Neural cell (in vitro differentiated cells): ENCODE measurements around the gene UBAP2L. TPM values are rescaled to one million over a fixed set of nuclear protein-coding genes. Genes with fewer than 3 reads are reported as not detected.

Source experiments
- H2AFZ ChIP-seq: fragments of 200-600, 300-800 bp; sonication (generic), shearing (Covaris generic); 2 replicates; pipeline ENCODE4 v1.6.0; 2014; ENCODE audit warnings: low read depth, mild to moderate bottlenecking, antibody characterized with exemption, low read length, moderate library complexity
- H3F3A ChIP-seq: fragments of 200-600 bp; shearing (Covaris generic); 2 replicates; pipeline ENCODE4 v1.6.1; 2016; ENCODE audit warnings: mild to moderate bottlenecking, moderate library complexity, mixed read lengths, antibody characterized with exemption, low read length; ENCODE audit not compliant: insufficient read depth, poor library complexity, severe bottlenecking
- H3K27ac ChIP-seq: fragments of 200-600, 300-800 bp; sonication (generic), shearing (Covaris generic); 2 replicates; pipeline ENCODE4 v1.5.1; 2014; ENCODE audit warnings: mild to moderate bottlenecking, low read length, moderate library complexity
- H3K27me3 ChIP-seq: fragments of 300-800, 200-600 bp; sonication (generic), shearing (Covaris generic); 2 replicates; pipeline ENCODE4 v1.6.0; 2014; ENCODE audit warnings: mild to moderate bottlenecking, low read depth, low read length, moderate library complexity; ENCODE audit not compliant: insufficient read depth
- H3K36me3 ChIP-seq: fragments of 300-800, 200-600 bp; sonication (generic), shearing (Covaris generic); 2 replicates; pipeline ENCODE4 v1.5.1; 2014; ENCODE audit warnings: mild to moderate bottlenecking, antibody characterized with exemption, low read length, moderate library complexity; ENCODE audit not compliant: insufficient read depth
- H3K4me2 ChIP-seq: fragments of 300-800, 200-600 bp; sonication (generic), shearing (Covaris generic); 2 replicates; pipeline ENCODE4 v1.6.0; 2014; ENCODE audit warnings: mild to moderate bottlenecking, low read length
- H3K4me3 ChIP-seq: fragments of 300-800, 200-600 bp; sonication (generic), shearing (Covaris generic); 2 replicates; pipeline ENCODE4 v1.5.1; 2014; ENCODE audit warnings: mild to moderate bottlenecking, low read length, moderate library complexity
- H3K79me2 ChIP-seq: fragments of 200-600 bp; shearing (Covaris generic); replicated peaks from 2 replicates; pipeline ENCODE4 v1.6.0; 2014; ENCODE audit warnings: mild to moderate bottlenecking, low read length, moderate library complexity; ENCODE audit not compliant: insufficient read depth
- H3K9ac ChIP-seq: fragments of 300-800, 200-600 bp; sonication (generic), shearing (Covaris generic); 2 replicates; pipeline ENCODE4 v1.6.1; 2016; ENCODE audit warnings: mild to moderate bottlenecking, low read length, mixed read lengths
- H3K9me2 ChIP-seq: fragments of 200-600 bp; shearing (Covaris generic); 2 replicates; pipeline ENCODE4 v1.6.1; 2016; ENCODE audit warnings: mild to moderate bottlenecking, low read length, mixed read lengths; ENCODE audit not compliant: insufficient read depth
- H3K9me3 ChIP-seq: fragments of 200-600, 300-800 bp; sonication (generic), shearing (Covaris generic); 2 replicates; pipeline ENCODE4 v1.6.1; 2016; ENCODE audit warnings: mild to moderate bottlenecking, mixed run types, low read length, moderate library complexity, mixed read lengths
- H4K20me1 ChIP-seq: fragments of 200-600 bp; shearing (Covaris generic); 2 replicates; pipeline ENCODE4 v1.6.1; 2016; ENCODE audit warnings: mild to moderate bottlenecking, mixed run types; ENCODE audit not compliant: insufficient read depth
- CTCF ChIP-seq: fragments of 450-650 bp; IDR thresholded peaks from 2 replicates; pipeline ENCODE4 v1.5.1; 2014; ENCODE audit warnings: antibody characterized with exemption, mild to moderate bottlenecking, moderate library complexity; ENCODE audit not compliant: poor library complexity, severe bottlenecking
- EP300 ChIP-seq: fragments of 450-650 bp; conservative IDR thresholded peaks from 2 replicates; pipeline ENCODE4 v1.6.1; 2014; ENCODE audit warnings: antibody characterized with exemption, mild to moderate bottlenecking, moderate library complexity; ENCODE audit not compliant: poor library complexity, severe bottlenecking
- EZH2 ChIP-seq: fragments of 200-600, 300-800 bp; shearing (Covaris generic), sonication (generic); IDR thresholded peaks from 2 replicates; pipeline ENCODE4 v1.6.1; 2014; ENCODE audit warnings: antibody characterized with exemption, low read length, borderline replicate concordance, mild to moderate bottlenecking; ENCODE audit not compliant: insufficient read depth, poor library complexity, severe bottlenecking
- MXI1 ChIP-seq: fragments of 450-650 bp; conservative IDR thresholded peaks from 2 replicates; pipeline ENCODE4 v1.6.1; 2014; ENCODE audit warnings: antibody characterized with exemption, mild to moderate bottlenecking; ENCODE audit not compliant: poor library complexity, severe bottlenecking
- POLR2AphosphoS5 ChIP-seq: IDR thresholded peaks from 2 replicates; pipeline ENCODE4 v1.6.1; 2012
- RAD21 ChIP-seq: fragments of 450-650 bp; conservative IDR thresholded peaks from 2 replicates; pipeline ENCODE4 v1.6.1; 2014; ENCODE audit warnings: antibody characterized with exemption, mild to moderate bottlenecking, moderate library complexity
- REST ChIP-seq: IDR thresholded peaks from 2 replicates; pipeline ENCODE4 v1.6.1; 2012; ENCODE audit warnings: borderline replicate concordance
- SMC3 ChIP-seq: fragments of 450-650 bp; conservative IDR thresholded peaks from 2 replicates; pipeline ENCODE4 v1.6.1; 2014; ENCODE audit warnings: antibody characterized with exemption, mild to moderate bottlenecking, moderate library complexity; ENCODE audit not compliant: poor library complexity
- TAF1 ChIP-seq: IDR thresholded peaks from 2 replicates; pipeline ENCODE4 v1.6.1; 2012; ENCODE audit warnings: low read depth
- polyA plus RNA-seq: library from polyadenylated mRNA; depleted of rRNA; stranded (reverse); fragments of >200 nt; gene quantifications from 2 replicates; pipeline ENCODE4 v1.2.3, GENCODE V29; 2014

Gene UBAP2L
- polyA plus RNA-seq, 1 donor from 2014 or later = 44.7 TPM

DNA sequence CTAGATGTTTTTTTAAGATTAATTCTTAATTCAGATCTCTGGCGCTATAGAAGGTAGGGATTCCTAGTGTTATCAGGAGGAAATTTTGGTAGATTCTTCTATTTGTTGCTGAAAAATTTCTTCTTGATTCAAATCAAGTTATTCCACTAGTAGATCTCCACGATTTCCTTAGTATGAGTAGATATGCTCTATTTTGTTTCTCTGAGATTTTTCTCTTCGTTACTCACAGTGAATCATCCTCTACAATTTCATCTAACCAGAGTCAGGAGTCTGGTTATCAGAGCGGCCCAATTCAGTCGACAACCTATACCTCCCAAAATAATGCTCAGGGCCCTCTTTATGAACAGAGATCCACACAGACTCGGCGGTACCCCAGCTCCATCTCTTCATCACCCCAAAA is 32.9 kb downstream of the UBAP2L start:
- TF ChIP-seq TAF1 (no peak), EP300 (no peak), CTCF (no peak)
- peaks cover 11% of the 10 kb centered on the region for H3K36me3 ChIP-seq

GRCh38 chr1:154256686-154257085 is 35.9 kb downstream of the UBAP2L start:
- peaks cover 31% of the 10 kb centered on the region for H3K36me3 ChIP-seq

More for the DNA sequence above, 32.9 kb downstream of the UBAP2L start:
- no peaks in the 10 kb centered on the region for H4K20me1 ChIP-seq
- no peak overlapping the region for H2AFZ ChIP-seq
- H3K9me3 ChIP-seq = no peaks in the 10 kb centered on the region
- no peak overlapping the region for H3K9ac ChIP-seq
- no peaks in the 10 kb centered on the region for H3K27me3 ChIP-seq
- H3K4me2 ChIP-seq = no peak overlapping the region
- no peaks in the 10 kb centered on the region for H3K9me2 ChIP-seq
- H3K4me3 ChIP-seq = no peak overlapping the region
- H3F3A ChIP-seq = no peaks in the 10 kb centered on the region
- H3K27ac ChIP-seq = no peak overlapping the region
- H3K79me2 ChIP-seq = no peaks in the 10 kb centered on the region

More at GRCh38 chr1:154256686-154257085, 35.9 kb downstream of the UBAP2L start:
- Histone ChIP-seq H4K20me1 (no peaks in the 10 kb centered on the region), H3K9me3 (no peaks in the 10 kb centered on the region), H3F3A (no peaks in the 10 kb centered on the region), H3K9ac (no peak overlapping the region), H3K27me3 (no peaks in the 10 kb centered on the region), H2AFZ (no peak overlapping the region), H3K9me2 (no peaks in the 10 kb centered on the region), H3K4me3 (no peak overlapping the region), H3K27ac (no peak overlapping the region), H3K79me2 (no peaks in the 10 kb centered on the region), H3K4me2 (no peak overlapping the region)
- TF ChIP-seq REST (no peak), MXI1 (no peak), POLR2AphosphoS5 (no peak), EP300 (no peak), CTCF (no peak), RAD21 (no peak), SMC3 (no peak), EZH2 (no peak), TAF1 (no peak)
